Endothelial cell of hepatic sinusoid (primary cell): ENCODE results near the gene PRPH.
"Not testable (repeated sequence)": the region's sequence is repeated elsewhere in the genome, so short reads cannot be mapped to it uniquely, and the experiment has no call there.

ENCODE experiments used
- in situ Hi-C: cut with HindIII; loops from 2 replicates; pipeline ENCODE4 v1.10.0; 2017; ENCODE audit warnings: low sequenced_read_pairs

The PRPH gene

DNA sequence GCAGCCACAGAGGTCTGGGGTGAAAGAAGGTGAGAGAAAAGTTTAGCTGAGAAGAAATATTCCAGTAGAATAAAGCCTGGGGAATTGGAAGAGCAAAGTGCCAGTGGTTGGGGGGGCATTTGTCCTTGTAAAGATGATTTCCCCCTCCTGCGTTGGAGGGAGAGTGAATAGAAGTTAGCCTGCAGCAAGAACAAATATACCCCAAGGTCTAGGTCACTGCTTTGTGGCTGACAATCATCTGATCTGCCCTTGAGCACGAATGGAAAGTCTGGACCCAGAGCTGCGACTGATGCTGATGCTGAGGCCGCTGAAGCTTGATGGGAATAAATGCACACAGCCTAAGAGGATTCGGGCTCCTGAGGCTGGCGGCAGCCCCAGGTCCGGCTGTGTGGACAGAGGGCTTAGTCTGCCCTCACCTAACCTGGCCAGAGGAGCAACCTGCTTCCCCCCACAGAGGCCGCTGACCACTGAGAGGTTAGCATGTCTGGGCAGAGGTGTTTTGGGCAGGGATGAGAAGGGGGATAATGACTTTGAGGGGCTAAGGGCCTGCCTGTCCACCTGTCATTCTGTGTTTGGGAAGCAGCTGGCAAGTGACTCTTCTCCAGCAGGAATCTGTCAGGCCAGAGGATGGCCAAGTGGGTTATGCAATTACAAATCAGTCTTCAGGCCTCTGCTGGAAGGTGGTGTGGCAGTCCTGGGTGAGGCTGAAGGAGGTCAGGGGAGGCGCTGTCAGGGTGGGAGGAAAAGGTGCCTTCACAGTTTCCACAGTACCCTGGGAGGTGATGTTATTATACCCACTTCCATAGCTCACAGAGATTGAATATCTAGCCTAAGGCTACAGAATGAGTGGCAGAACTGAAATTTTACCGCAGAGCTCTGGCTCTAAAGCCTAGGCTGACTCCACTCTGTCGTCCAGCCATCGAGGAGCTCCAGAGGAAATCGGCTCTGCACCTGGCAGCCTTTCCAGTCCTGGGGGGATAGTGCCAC, 18.4 kb upstream of the PRPH start:
- in situ Hi-C loops, result no loop called here

DNA sequence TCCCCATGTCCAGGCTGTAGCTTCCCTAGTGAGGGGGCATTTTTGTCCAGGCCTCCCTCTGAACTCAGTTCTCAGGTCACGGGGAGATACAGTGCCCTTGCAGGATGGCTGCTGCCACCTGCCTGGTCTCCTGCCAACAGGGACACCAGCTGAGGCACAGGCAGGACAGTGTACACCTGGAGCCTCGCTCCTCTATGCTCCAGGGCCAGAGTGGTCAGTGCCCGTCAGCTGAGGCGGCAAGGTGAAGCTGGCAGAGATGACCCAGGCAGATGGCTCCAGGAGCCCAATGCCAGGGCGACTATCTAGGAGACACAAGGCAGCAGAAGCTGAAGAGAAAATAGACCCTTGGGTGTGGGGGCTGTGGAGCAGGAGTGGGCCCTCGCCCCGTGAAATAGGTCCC, 17.5 kb upstream of the PRPH start:
- in situ Hi-C loops, result no loop called here

DNA sequence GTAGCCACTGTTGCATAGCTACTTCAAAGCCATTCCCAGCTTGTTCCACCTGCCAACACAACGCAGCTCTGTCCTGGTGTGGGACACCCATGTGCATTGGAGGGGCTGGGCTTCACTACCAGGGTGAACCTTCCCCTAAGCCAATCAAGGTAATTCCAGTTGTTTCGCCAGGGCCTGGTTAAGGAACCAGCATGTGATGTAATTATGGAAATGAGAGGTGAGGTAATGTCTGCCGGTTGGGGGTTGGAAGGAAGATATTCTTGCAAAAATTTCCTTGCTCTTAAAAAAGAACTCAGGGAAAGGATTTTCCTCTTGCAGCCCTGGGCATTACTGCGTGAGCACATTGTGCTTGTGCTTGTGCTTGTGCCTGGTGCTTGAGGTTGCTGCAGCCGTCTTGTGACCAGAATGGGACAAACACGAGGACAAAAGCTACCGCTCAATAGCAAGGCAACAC, 15.2 kb upstream of the PRPH start:
- in situ Hi-C loops, result no loop called here

- in situ Hi-C loops, result not testable (repeated sequence)
Measured at GRCh38 chr12:49280545-49280944, 14.4 kb upstream of the PRPH start.

DNA sequence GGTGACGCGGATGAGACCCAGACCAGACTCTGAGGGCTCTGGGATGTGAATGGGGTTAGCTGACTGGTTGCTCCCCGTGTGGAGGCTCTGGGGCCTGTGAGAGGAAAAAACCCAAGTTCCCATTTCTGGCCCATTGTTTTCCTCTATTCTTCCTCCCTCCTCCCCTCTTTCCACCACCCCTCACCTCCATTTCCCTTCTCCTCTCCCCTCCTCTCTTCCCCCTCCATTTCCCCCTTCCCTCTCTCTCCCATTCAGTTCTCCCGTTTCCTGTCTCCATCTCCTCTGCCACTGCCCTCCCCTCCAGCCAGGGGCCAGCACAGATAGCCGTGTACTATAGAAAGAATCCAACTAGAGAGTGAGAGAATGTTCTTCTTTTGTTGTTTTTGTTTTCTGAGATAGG, 12.6 kb upstream of the PRPH start:
- in situ Hi-C loops, result no loop called here

- in situ Hi-C loops, result not testable (repeated sequence)
Measured at GRCh38 chr12:49282740-49283375, 12.1 kb upstream of the PRPH start.

DNA sequence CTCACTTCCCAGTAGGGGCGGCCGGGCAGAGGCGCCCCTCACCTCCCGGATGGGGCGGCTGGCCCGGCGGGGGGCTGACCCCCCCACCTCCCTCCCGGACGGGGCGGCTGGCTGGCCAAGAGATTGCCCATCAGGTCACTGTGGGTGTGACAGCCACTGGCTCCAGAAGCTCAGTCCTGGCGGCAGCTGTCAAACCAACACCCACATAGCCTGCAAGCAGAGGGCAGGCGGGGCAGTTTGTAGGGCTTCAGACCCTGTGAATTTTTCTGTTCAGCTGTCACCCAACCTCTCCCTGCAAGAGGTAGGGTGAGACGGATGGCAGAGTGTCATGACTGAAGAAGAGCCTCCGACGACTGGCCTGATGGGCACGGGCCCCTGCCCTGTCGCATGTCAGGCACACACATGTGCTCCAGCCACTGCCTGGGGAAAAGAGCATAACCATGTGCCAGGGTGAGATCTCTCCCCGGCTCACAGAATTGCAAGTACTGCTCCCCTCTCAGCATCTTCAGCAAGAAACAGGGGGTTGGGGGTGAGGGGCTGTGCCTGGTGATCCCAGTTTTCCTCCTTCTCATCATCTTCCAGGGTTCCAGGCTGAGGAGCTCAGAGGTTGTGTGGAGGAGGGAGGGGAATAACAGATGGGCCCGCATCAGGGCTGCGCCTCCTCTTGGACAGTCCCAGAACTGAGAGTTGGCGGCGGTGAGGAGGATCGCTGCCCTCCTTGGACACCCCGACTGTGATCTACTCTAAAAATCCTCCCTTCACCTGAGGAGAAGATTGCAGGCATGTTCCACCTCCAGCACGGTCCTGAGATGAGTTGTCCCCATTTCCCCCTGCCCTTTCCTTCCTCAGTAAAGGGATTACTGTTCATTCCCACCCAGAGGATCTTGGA, 11.2 kb upstream of the PRPH start:
- in situ Hi-C loops, result no loop called here

DNA sequence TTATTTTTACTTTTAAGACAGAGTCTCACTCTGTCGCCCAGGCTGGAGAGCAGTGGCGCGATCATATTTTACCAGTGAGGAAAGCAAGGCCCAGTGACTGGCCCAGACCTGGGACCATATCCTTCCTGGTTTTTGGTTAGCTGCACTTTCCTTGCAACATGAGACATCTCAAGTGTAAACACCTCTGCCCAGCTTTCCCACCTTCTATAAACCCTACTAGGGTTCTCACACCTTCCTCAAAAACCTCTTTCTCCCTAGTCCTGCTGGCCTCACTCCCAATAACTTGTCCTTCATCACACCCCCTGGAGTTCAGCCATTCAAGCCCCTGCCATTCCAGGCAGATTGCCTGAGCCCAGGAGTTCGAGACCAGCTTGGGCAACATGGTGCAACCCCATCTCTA, 10.3 kb upstream of the PRPH start:
- in situ Hi-C loops, result no loop called here

DNA sequence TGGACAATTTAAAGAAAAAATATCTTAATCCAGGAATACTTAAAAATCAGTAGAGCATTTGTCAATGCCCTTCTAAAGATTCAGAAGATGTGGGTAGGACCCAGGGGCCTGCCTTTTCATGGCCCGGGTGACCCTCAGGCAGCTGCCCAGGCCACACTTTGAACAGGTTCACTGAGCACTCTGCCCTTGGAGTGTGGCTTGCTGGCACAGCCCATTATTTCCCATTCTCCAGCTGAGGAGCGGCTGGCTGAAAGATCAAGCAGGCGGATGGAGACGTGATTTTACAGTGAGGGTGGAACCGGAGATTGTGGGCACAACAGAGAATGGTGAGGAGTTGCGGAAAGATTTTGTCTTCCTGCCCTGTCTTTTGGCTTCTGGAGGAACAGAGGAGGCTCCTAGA, 7.1 kb upstream of the PRPH start:
- in situ Hi-C loops, result no loop called here

DNA sequence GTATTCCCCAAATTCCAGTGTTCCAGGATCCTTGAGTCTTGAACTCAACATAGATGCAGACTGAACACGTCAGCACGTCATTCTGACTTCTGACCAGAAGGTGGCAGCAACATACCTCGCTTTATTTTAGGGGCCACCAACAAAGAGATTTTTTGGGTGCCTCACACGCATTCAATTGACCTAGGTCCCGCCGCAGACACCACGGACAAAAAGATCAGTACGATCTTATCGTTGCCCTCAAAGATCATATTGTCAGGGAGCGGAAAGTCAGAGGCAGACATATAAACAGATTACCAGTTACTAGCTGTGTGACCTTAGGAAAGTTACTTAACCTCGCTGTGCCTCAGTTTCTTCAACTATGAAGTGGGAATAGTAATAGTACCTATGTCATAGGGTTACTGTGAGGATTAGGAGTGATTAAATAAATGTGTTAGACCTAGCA, 6.5 kb upstream of the PRPH start:
- in situ Hi-C loops, result no loop called here

- in situ Hi-C loops, result no loop called here
Measured at GRCh38 chr12:49288922-49289555, 5.9 kb upstream of the PRPH start.

- in situ Hi-C loops, result no loop called here
Measured at GRCh38 chr12:49292729-49293055, 2.3 kb upstream of the PRPH start.

DNA sequence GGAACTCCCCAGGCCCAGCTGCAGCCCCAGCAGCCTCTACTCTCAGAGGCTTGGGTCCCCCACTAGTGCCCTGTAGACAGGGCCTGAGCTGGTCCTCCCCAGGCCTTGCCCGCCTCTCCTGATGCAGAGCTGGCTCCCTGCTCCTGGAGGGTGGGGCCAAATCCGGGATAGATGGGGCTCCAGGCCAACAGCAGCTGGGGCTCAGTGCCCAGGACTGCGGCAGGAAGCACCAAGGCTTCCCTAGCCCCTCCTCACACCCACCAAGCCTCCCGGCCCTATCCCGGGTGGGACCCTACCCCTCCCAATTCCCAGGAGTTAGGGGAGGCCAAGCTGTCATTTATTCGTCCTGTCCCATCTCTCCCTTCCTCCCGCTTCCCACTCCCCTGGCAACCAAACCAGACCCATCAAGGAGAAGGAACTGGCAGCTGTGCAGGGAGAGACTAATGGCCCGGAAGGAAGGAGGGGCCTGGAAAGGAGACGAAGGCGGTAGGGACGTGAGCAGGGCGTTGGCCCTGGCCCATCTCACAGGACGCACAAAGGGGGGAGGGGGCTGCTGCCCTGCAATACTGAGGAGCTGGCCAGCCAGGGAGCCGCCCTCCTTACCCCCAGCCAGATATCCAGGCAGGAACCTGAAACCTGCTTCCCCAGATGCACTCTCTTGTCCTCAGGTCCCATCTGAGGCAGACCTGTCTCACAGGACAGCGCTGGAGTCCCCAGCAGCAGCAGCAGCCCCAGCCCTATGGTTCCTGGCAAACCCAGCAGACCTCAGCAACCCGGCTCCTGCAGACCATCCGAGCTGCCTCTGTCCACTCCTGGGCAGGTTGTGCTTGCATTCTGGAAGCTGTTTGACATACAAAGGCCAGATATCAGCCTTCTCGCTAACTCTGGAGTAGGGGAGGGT, 1.6 kb upstream of the PRPH start:
- in situ Hi-C loops, result no loop called here

DNA sequence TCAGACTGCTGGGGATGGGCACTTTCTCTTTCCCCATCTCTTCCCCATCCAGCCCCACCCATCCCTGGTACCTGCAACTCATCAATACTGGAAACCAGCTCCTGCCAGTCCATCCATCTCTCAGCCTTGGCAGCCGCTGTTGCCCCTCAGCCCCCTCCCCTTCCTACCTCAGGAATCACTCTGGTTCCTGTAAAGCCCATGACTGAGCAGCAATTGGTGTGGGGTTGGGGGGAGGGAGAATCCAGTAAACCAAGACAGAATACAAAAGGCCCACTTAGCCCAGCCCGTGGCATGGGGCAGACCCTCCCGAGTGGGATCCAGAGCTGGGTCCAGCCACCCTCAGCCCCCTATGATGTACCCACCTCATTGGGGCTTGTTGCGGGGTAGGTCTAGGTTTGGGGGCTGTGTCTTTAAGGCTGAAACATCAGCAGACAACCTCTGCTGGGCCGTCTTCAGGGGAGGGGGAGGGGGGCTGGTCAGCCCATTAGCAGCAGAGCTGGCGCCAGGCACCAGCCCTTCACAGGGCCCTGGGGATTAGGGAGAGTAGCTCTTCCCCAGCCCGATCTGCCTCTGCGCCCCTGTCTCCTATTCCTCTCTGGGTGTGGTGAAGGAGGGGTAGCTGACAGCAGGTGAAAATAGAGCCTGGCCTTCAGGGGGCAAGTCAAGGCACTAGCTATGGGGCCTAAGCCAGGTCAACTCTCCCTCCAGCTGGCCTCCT, 702 bp upstream of the PRPH start:
- in situ Hi-C loops, result no loop called here

- in situ Hi-C loops, result no loop called here
Measured at GRCh38 chr12:49294804-49295081, 204 bp upstream of the PRPH start.

DNA sequence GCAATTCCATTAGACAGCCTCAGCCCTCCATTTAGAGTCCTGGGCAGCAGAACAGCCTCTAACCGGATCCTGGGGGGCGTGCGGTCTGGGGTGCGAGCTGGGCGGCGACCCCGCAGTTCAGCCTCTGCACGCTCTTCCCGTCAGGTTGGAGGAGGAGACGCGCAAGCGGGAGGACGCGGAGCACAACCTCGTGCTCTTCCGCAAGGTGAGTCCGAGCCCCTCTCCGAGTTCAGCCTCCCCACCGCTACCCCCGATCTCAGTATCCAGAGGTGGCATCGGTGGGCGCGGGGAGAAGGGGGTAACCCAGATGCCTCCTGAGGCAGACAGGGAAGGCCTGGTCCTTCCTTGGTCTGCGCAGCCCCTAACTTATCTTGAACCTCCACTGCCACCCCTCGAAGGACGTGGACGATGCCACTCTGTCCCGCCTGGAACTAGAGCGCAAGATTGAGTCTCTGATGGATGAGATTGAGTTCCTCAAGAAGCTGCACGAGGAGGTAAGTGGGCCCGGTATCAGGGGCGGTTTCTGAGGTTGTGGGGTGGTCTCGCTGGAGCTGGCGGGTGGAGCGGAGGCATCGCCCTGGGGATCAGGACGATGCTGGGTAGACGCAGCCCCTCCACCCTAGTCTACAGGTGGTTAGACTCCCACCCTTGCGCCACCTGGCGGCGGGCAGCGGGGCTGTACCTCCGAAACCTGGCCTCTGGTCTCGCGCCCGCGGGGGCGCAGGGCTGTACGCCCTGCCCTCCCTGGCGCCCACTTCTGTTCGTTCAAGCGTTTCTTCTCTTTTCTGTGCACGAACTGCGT, 1.3 kb downstream of the PRPH start:
- in situ Hi-C loops, result no loop called here

- in situ Hi-C loops, result no loop called here
Measured at GRCh38 chr12:49296836-49297694, 2.1 kb downstream of the PRPH start.

- in situ Hi-C loops, result no loop called here
Measured at GRCh38 chr12:49297695-49298060, 2.7 kb downstream of the PRPH start.
